AG20443 (cell line): ENCODE results near the gene CMTM1.
A peak's percentile ranks its signal among the peaks of the same experiment; 100 is the strongest.

Experiments
- DNase-seq: peaks from one replicate; pipeline ENCODE4 v3.0.0; 2012; ENCODE audit warnings: low spot score, mixed read lengths

The CMTM1 gene

GRCh38 chr16:66566051-66566901 is at the start of gene CMTM1:
CMTM1 (plus strand) TSS chr16:66566439; CDS start chr16:66566514, 75 bp downstream.
- no peak for DNase-seq

GRCh38 chr16:66516509-66516807 is 49.8 kb upstream of the CMTM1 start:
- no peak for DNase-seq

- DNase-seq, result peak; percentile 95
These were observed 49.2 kb upstream of the CMTM1 start for GRCh38 chr16:66516808-66517585.

- no peak for DNase-seq
These were observed 48.5 kb upstream of the CMTM1 start for GRCh38 chr16:66517586-66518263.

- DNase-seq, result no peak
These were observed 46.5 kb upstream of the CMTM1 start for GRCh38 chr16:66519482-66520373.

- no peak for DNase-seq
These were observed 45.7 kb upstream of the CMTM1 start for GRCh38 chr16:66520406-66521170.

GRCh38 chr16:66521252-66521713 is 45.0 kb upstream of the CMTM1 start:
- no peak for DNase-seq

GRCh38 chr16:66521951-66522771 is 44.1 kb upstream of the CMTM1 start:
- peak; percentile 57 for DNase-seq

- DNase-seq, result no peak
These were observed 43.2 kb upstream of the CMTM1 start for GRCh38 chr16:66522816-66523590.

GRCh38 chr16:66523861-66524354 is 42.3 kb upstream of the CMTM1 start:
- no peak for DNase-seq

- DNase-seq, result no peak
These were observed 41.6 kb upstream of the CMTM1 start for GRCh38 chr16:66524601-66525164.

- peak; percentile 64 for DNase-seq
These were observed 40.7 kb upstream of the CMTM1 start for GRCh38 chr16:66525396-66526180.

- no peak for DNase-seq
These were observed 37.9 kb upstream of the CMTM1 start for GRCh38 chr16:66528294-66528693.

- no peak for DNase-seq
These were observed 36.8 kb upstream of the CMTM1 start for GRCh38 chr16:66529475-66529874.

GRCh38 chr16:66534376-66534799 is 31.9 kb upstream of the CMTM1 start:
- DNase-seq, result no peak

- no peak for DNase-seq
These were observed 29.7 kb upstream of the CMTM1 start for GRCh38 chr16:66536525-66536924.

- DNase-seq, result no peak
These were observed 29.0 kb upstream of the CMTM1 start for GRCh38 chr16:66537236-66537635.

GRCh38 chr16:66538910-66539309 is 27.3 kb upstream of the CMTM1 start:
- no peak for DNase-seq
